Liver (tissue), 3 donors: ENCODE data around the gene GRIP2.

Source experiments
- CTCF ChIP-seq: fragments of 150-350 bp; IDR thresholded peaks from 2 replicates; pipeline ENCODE4 v1.5.1; 2017; ENCODE audit warnings: improper control_type of control experiment, low read depth, low read length; ENCODE audit not compliant: missing input control
- REST ChIP-seq: IDR thresholded peaks from 2 replicates; pipeline ENCODE4 v1.6.1; 2016; ENCODE audit warnings: antibody characterized with exemption, mild to moderate bottlenecking
- TAF1 ChIP-seq: conservative IDR thresholded peaks from 2 replicates; pipeline ENCODE4 v1.6.1; 2016; ENCODE audit warnings: antibody characterized with exemption, mild to moderate bottlenecking
- YY1 ChIP-seq: IDR thresholded peaks from 2 replicates; pipeline ENCODE4 v1.6.1; 2016; ENCODE audit warnings: antibody characterized with exemption, mild to moderate bottlenecking
- donor health status: healthy.
- donor health status: healthy.

GRCh38 chr3:14528081-14528480 lies 12.1 kb downstream of the GRIP2 start:
- TF ChIP-seq CTCF (no peak), YY1 (no peak), REST (no peak), TAF1 (no peak)
